Central memory CD8-positive, alpha-beta T cell (primary cell): ENCODE measurements around the gene GRAMD2A.
A peak's percentile ranks its signal among the peaks of the same experiment; 100 is the strongest.

Experiments
- ATAC-seq: fragments of 150-1000 bp; cut with Tn5 transposase; replicated peaks from 2 replicates; pipeline ENCODE4 v1.10.0; 2022; ENCODE audit warnings: mild to moderate bottlenecking, moderate FRiP score, moderate number of reproducible peaks; ENCODE audit not compliant: poor library complexity, severe bottlenecking; ENCODE audit errors: extremely low read depth
- DNase-seq, 2 donors: peaks; one replicate each; pipeline ENCODE4 v3.0.0; 2021; ENCODE audit warnings: low spot score in 2 of 2
- H3K27ac Mint-ChIP-seq: one replicate; pipeline ENCODE4 v1.8.0; 2022; ENCODE audit warnings: low read depth, mild to moderate bottlenecking, moderate library complexity, mixed read lengths
- H3K27me3 Mint-ChIP-seq: one replicate; pipeline ENCODE4 v1.8.0; 2022; ENCODE audit warnings: mixed read lengths
- H3K36me3 Mint-ChIP-seq: one replicate; pipeline ENCODE4 v1.8.0; 2022; ENCODE audit warnings: mild to moderate bottlenecking, moderate library complexity, mixed read lengths; ENCODE audit not compliant: insufficient read depth
- H3K4me1 Mint-ChIP-seq: one replicate; pipeline ENCODE4 v1.8.0; 2022; ENCODE audit warnings: mixed read lengths
- H3K4me3 Mint-ChIP-seq: one replicate; pipeline ENCODE4 v1.8.0; 2022; ENCODE audit warnings: mild to moderate bottlenecking, moderate library complexity, mixed read lengths
- H3K9me3 Mint-ChIP-seq: one replicate; pipeline ENCODE4 v1.8.0; 2022; ENCODE audit warnings: mixed read lengths

The GRAMD2A gene

DNA sequence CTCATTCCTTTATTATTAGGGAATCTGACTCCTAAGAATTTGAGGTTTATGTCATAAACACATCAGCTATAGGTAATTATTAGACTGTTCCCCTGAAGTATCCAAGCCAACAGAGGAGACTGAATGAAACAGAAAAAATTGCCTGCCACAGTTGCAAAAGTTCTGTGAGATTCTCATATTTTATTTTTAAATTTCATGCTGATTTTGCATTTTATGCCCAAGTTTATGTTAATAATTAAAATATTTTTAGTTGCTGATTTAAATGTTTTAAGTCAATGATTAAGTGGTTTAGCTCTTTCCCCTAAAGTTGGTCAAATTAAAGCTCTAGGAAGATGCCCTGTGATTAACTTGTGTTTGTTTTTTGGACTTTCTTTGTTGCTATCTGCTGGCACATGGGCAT, 69.2 kb downstream of the GRAMD2A start:
- ATAC-seq, result no peak
- Mint-ChIP-seq H3K27ac (no peak overlapping the region), H3K27me3 (no peaks in the 10 kb centered on the region), H3K9me3 (no peaks in the 10 kb centered on the region), H3K4me1 (no peaks in the 10 kb centered on the region), H3K4me3 (no peak overlapping the region), H3K36me3 (no peaks in the 10 kb centered on the region)
- DNase-seq, result no peak

DNA sequence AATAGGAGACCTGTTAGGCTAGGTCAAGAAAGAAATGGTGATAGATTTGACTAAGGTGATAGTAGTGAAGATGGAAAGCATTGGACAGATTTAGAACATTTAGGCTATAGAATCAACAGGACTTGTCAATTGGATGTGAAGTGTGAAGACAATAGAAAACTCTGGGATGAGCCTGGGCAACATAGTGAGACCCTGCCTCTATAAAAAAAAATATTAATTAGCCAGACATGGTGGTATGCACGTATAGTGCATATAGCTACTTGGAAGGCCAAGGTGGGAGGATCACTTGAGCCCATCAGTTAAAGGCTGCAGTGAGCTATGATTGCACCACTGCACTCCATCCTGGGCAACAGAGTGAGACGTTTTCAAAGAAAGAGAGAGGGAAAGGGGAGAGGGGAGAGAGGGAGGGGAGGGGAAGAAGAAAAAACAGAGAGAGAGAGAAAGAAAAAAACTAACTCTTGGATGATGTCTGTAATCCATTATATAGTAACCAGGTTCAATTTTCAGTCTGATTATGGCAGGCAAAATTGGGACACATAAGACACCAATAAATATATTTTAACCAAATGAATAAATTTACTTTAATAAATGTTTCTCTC, 69.8 kb downstream of the GRAMD2A start:
- H3K27ac Mint-ChIP-seq, result no peak overlapping the region
- DNase-seq (no peak), ATAC-seq (no peak)
- no peaks in the 10 kb centered on the region for H3K27me3 Mint-ChIP-seq
- no peaks in the 10 kb centered on the region for H3K4me1 Mint-ChIP-seq
- H3K4me3 Mint-ChIP-seq, result no peak overlapping the region
- no peaks in the 10 kb centered on the region for H3K36me3 Mint-ChIP-seq
- H3K9me3 Mint-ChIP-seq, result no peaks in the 10 kb centered on the region

DNA sequence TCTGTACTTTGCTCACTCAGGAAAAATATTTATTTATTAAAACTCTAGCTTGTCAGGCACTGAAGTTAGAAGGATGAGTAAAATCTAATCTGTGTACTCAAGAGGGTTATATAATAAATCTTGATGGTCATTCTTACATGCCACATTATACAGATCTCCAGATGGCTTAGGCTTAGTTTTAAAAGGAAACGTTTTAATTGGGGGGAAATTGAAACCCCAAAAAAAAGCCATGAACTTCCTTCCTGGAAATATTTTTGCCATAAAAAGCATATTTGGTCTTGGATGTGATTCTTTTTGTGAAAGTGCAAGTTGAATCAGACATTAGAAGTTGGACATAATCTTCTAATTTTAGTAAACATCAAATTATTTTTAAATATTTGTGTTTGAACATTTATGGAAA, 73.4 kb downstream of the GRAMD2A start:
- ATAC-seq, result no peak
- DNase-seq, result no peak
- H3K27me3 Mint-ChIP-seq, result no peaks in the 10 kb centered on the region
- H3K36me3 Mint-ChIP-seq, result no peaks in the 10 kb centered on the region
- no peaks in the 10 kb centered on the region for H3K4me1 Mint-ChIP-seq
- H3K9me3 Mint-ChIP-seq, result no peaks in the 10 kb centered on the region
- H3K4me3 Mint-ChIP-seq, result no peak overlapping the region
- no peak overlapping the region for H3K27ac Mint-ChIP-seq

DNA sequence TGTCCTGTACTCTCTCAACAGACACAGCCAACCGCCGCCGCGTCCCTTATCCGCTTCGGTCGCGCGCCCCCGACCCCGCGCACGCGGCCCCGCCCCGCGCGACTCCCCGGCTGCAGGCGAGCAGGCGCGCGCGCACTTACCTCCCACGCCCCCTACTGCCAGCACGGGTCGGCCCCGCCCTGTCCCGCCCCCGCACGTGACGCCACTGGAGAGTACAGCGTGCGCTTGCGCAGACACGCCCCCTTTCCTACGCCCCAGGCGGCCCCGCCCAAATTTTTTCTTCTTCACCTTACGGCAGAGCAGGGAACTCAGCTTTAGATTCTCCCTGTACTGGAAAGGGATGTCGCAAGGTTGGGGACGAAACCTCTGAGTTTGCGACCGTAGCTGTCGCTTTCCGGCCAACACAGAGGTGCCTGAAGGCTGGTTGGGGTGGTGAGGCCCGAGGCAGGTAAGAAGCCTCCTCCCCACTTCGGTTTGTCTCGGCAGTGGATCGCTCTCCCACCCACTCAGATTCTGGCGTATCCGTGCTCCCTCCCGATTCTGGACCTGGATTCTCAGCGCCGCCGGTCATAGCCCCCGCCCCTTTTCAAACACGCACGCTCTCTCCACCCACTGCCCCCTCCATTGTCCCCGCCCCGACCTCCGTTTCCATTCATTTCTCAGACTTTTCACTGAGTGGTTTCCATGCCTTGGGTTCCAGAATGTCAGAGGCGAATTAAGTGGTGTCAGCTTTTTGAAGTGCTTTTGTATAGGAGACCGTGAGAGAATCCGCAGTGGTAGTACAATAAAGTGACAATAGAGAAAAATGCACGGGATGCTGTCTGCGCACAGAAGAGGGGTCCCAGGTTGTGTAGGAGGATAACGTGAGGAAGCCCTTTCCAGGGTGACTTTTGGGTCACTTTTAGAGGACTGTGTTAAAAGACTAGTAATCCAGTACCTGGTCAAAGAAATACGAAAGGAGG, 79.3 kb downstream of the GRAMD2A start, which contains the start of the genes MYO9A and SENP8:
Gene MYO9A (minus strand): TSS at position 134 of the 962 bp plus-strand sequence. CDS start 71,587 bp downstream, outside the sequence.
Gene SENP8 (plus strand): TSS at position 387 of the 962 bp plus-strand sequence. CDS start 21,221 bp downstream, outside the sequence.
- H3K4me1 Mint-ChIP-seq, result peaks cover 36% of the 10 kb centered on the region
- peaks cover 7% of the 10 kb centered on the region for H3K36me3 Mint-ChIP-seq
- H3K4me3 Mint-ChIP-seq, result peak within 1 kb of the TSS; percentile 90
- no peaks in the 10 kb centered on the region for H3K9me3 Mint-ChIP-seq
- ATAC-seq (peak; percentile 75), DNase-seq (peak; percentile 93 to 97)
- no peaks in the 10 kb centered on the region for H3K27me3 Mint-ChIP-seq
- H3K27ac Mint-ChIP-seq, result peak within 1 kb of the TSS; percentile 97

DNA sequence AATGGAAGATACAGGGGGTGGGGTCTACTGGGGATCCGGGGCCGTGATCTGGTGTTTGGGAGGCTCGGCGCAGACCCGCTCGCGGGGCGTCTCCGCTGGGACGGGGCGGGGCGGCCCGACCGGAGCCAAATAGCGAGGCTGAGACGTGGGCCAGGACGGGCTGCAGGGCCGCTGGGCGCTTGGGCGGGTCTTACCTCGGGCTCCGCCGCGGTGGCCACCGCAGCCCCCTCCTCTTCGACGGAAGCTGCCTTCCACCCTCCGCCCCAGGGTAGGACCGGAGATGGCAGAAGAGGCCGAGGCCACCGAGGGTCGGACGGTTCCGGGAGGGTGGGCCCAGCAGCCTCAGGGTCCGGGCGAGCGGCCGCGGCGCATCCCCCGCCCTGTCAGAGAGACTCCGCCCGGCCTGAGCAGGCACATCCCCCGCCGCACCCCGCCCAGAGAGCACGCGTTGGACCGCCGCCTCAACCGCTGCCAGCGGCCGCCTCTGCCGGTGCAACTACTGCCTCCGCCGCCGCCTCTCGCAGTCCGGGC, 80.0 kb downstream of the GRAMD2A start:
- Mint-ChIP-seq H3K27ac (peak overlapping the region; percentile 97), H3K4me1 (peaks cover 40% of the 10 kb centered on the region), H3K9me3 (no peaks in the 10 kb centered on the region), H3K27me3 (no peaks in the 10 kb centered on the region), H3K36me3 (peaks cover 7% of the 10 kb centered on the region), H3K4me3 (peak overlapping the region; percentile 90)
- peak in 1 of 2 donors; percentile 41 for DNase-seq
- peak; percentile 38 for ATAC-seq

DNA sequence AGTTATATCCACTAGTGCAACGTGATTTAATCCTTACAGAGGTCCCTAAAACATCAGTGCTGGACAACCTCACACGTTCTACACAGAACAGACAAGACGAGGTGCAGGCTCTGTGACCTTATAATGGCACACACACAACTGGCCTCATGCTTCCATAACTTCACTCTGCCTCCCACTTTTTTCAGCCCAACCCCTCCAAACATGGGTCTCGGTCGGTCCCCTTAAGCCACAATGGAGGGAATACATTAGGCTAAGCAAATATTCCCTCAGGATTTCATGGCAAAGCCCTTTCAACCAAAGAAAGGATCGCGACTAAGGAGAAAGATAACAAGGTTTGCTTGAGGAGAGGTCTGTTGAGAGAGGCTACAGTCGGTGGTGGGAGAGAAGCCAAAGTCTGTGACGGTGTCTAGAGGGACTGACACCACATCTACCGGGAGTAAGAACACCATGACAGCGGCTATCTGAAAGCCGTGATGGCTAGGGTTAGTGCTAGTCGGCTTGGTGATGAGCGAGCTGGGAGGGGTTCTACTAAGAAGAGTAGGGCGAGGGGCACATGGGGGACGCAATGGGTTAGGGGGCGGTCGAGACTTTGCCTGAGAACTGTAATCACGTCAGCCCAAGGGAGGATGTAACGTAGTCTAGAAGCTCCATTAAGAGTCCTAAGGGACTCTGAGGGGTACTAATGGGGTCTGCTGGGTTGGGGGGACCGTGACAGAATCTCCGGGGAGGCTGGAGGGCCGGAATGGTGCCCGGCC, 80.7 kb downstream of the GRAMD2A start:
- DNase-seq (no peak), ATAC-seq (peak; percentile 1)
- Mint-ChIP-seq H3K27me3 (no peaks in the 10 kb centered on the region), H3K9me3 (no peaks in the 10 kb centered on the region), H3K36me3 (peaks cover 7% of the 10 kb centered on the region), H3K4me1 (peaks cover 40% of the 10 kb centered on the region), H3K4me3 (peak overlapping the region; percentile 90), H3K27ac (peak overlapping the region; percentile 97)

DNA sequence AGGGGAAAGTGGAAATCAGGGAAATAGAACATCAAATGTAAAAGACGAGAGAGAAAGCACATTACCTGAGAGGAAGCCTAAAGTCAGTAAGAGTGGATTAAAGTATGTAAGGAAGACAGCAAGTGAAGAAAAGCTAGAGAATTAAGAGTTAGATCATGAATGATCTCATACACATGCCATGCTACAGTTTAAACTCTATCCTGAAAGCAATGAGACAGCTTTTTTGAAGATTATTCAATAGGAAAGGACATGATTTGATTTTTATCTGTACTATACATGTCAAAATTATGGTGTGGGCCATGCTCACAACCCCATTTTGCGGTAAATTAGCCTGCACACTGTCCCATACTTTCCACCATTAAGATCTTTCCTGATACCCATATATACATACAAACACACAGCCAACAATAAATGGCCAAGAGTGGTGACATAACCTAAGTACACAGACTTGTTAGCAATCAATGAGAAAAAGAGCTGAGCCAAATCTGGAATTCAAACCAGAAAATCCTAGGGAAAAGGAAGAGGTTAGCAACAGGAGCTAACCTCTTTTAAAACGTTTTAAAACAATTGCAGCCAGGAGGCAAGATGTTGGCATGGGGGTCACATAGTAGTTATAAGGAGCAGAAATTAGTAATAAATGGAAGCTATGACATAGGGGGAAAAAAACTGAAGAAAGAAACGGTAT, 84.1 kb downstream of the GRAMD2A start:
- Mint-ChIP-seq H3K4me3 (no peak overlapping the region), H3K27ac (no peak overlapping the region), H3K36me3 (peaks cover 7% of the 10 kb centered on the region), H3K4me1 (peaks cover 32% of the 10 kb centered on the region), H3K27me3 (no peaks in the 10 kb centered on the region), H3K9me3 (no peaks in the 10 kb centered on the region)
- DNase-seq, result no peak
- no peak for ATAC-seq

DNA sequence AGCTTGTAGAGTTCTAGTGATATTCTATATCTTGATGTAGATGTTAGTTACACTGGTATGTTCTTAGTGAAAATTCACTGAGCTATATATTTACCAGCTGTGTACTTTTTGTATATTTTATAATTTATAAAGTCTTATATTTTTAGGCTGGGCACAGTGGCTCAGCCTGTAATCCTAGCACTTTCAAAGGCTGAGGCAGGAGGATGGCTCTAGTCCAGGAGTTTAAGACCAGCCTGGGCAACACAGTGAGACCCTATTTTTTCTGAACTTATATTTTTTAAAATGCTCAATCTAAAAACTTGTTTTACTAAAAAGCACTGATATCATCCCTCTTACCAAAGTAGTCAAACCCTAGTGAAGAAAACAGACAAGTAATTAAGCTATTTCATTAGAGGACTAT, 84.8 kb downstream of the GRAMD2A start:
- ATAC-seq (no peak), DNase-seq (no peak)
- Mint-ChIP-seq H3K9me3 (no peaks in the 10 kb centered on the region), H3K4me3 (no peak overlapping the region), H3K27ac (no peak overlapping the region), H3K27me3 (no peaks in the 10 kb centered on the region), H3K36me3 (peaks cover 5% of the 10 kb centered on the region), H3K4me1 (peaks cover 31% of the 10 kb centered on the region)

DNA sequence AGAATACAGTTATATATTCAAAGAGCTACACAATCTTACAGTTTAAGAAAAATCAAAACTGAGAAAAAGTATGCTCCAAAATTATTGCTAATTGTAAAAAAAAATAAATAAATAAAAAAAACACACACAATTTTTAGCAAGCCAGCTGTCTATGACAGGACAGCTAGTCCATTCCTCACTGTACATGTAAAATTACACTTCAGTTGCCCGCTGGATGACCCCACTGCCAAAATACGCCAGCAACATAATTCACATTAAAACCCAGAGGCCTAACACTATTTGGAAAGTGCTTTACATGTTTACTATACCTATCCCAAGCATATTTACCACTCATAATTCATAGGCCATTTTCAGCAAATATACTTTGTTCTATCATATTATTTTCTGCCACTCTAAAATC, 85.5 kb downstream of the GRAMD2A start:
- Mint-ChIP-seq H3K9me3 (no peaks in the 10 kb centered on the region), H3K27me3 (no peaks in the 10 kb centered on the region), H3K27ac (no peak overlapping the region), H3K4me3 (no peak overlapping the region), H3K36me3 (peaks cover 2% of the 10 kb centered on the region), H3K4me1 (peaks cover 29% of the 10 kb centered on the region)
- DNase-seq, result no peak
- ATAC-seq, result no peak

DNA sequence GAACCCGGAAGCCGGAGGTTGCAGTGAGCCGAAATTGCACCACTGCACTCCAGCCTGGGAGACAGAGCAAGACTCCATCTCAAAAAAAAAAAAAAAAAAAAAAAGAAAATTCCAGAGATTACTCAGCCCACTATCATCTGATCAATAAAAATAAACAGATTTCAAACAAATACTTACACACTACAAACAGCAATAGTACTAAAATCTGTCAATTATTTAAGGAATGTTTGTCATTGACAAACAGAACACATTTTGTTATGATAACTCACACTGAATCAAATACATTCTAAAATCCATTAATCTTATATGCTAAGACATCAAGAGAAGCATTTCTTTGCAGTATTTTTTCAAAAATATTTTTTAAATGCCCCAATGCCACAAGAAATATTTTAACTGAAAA, 87.2 kb downstream of the GRAMD2A start:
- Mint-ChIP-seq H3K36me3 (no peaks in the 10 kb centered on the region), H3K4me3 (no peak overlapping the region), H3K27ac (no peak overlapping the region), H3K9me3 (no peaks in the 10 kb centered on the region), H3K4me1 (peaks cover 20% of the 10 kb centered on the region), H3K27me3 (no peaks in the 10 kb centered on the region)
- DNase-seq (no peak), ATAC-seq (no peak)
